HS-5 (cell line): Measurements from ENCODE around the gene ARFRP1.

Source experiments
- DNase-seq: peaks from one replicate; pipeline ENCODE4 v3.0.0-alpha.2; 2012; ENCODE audit warnings: low read depth

Gene ARFRP1

GRCh38 chr20:63707558-63708300 is at the start of gene ARFRP1, which contains the start of gene ZGPAT:
ARFRP1 (minus strand) TSS chr20:63707976; CDS start chr20:63707091, 885 bp downstream.
ZGPAT (plus strand) TSS chr20:63708039; CDS start chr20:63708581, 542 bp downstream.
- peak; percentile 47 for DNase-seq

- no peak for DNase-seq
Observed at GRCh38 chr20:63756648-63756991, 48.8 kb upstream of the ARFRP1 start.

- no peak for DNase-seq
Observed at GRCh38 chr20:63755933-63756647, 48.3 kb upstream of the ARFRP1 start.

- DNase-seq, result no peak
Observed at GRCh38 chr20:63754008-63754407, 46.2 kb upstream of the ARFRP1 start.

GRCh38 chr20:63753381-63753780 is 45.6 kb upstream of the ARFRP1 start:
- DNase-seq, result no peak

GRCh38 chr20:63752411-63753101 is 44.8 kb upstream of the ARFRP1 start:
- DNase-seq, result no peak

- no peak for DNase-seq
Observed at GRCh38 chr20:63751471-63752271, 43.9 kb upstream of the ARFRP1 start.

GRCh38 chr20:63750807-63751470 is 43.2 kb upstream of the ARFRP1 start:
- no peak for DNase-seq

GRCh38 chr20:63749597-63750508 is 42.1 kb upstream of the ARFRP1 start:
- DNase-seq, result no peak

GRCh38 chr20:63748934-63749270 is 41.1 kb upstream of the ARFRP1 start:
- no peak for DNase-seq

GRCh38 chr20:63748070-63748933 is 40.5 kb upstream of the ARFRP1 start:
- DNase-seq, result no peak

GRCh38 chr20:63747622-63748069 is 39.9 kb upstream of the ARFRP1 start:
- no peak for DNase-seq

GRCh38 chr20:63746751-63747315 is 39.1 kb upstream of the ARFRP1 start:
- DNase-seq, result no peak

GRCh38 chr20:63745961-63746731 is 38.4 kb upstream of the ARFRP1 start:
- DNase-seq, result no peak

- no peak for DNase-seq
Observed at GRCh38 chr20:63745424-63745805, 37.6 kb upstream of the ARFRP1 start.

GRCh38 chr20:63744574-63745423 is 37.0 kb upstream of the ARFRP1 start:
- no peak for DNase-seq

GRCh38 chr20:63744158-63744557 is 36.4 kb upstream of the ARFRP1 start:
- no peak for DNase-seq
